ENCODE data around the gene ACKR2.

ACKR2 gene

GRCh38 chr3:42894698-42895579 is 85.7 kb downstream of the ACKR2 start:
- no peak for DNase-seq

GRCh38 chr3:42895580-42895868 is 86.3 kb downstream of the ACKR2 start:
- peak; percentile 61 for DNase-seq

GRCh38 chr3:42898896-42899675 is 89.8 kb downstream of the ACKR2 start:
- DNase-seq = no peak

DNA sequence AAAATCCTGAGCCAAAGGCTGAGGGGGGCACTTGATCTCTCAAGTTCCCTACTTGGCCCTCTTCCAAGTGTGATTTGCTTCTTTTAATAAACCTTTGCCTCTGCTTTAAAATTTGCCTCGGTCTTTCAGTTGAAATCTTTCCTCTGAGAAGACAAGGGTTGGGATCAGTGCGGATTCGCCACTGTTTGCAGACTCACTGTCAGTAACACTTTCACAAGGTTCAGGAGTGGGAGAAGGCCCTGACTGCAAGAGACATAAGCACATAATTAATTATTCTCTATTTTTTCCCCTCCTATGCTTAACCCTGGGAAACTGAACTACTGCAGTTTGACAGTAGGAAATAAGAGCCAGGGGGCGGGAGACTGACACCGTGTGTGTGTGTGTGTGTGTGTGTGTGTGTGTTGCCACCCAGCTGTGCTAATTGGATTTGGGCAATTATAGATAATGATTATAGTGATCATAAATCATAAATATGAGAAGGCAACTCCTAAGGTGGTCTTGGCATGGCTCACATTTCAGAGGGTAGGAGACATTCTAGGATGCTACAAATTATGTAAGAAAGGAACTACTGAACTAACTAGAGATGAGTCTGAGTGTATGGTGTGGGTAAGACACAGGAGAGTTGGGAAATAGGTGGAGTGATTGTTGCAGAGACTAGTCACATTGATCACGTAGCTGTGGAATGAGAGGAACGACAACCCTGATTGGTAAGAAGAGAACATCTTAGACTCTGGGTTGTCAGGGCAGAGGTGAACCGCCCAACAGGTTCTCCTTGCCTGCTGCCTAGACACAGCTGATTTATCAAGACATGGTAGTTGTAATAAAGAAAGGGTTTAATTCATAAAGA is 91.2 kb downstream of the ACKR2 start:
- DNase-seq = no peak

GRCh38 chr3:42901073-42901415 is 91.8 kb downstream of the ACKR2 start:
- DNase-seq = no peak

GRCh38 chr3:42902257-42902656 is 93.0 kb downstream of the ACKR2 start:
- DNase-seq = no peak

DNA sequence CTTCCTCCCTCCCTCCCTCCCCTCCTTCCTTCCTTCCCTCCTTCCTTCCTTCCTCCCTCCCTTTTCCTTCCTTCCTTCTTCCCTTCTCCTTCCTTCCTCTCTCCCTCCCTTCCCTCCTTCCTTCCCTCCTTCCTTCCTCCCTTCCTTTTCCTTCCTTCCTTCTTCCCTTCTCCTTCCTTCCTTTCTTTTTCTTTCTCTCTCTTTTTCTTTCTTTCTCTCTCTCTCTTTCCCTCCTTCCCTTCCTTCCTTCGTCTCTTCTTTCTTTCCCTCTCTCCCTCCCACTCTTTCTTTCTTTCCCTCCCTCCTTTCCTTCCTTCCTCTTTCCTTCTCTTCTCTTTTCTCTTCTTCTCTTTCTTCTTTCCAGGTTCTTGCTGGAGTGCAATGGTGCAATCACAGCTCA is 94.8 kb downstream of the ACKR2 start:
- no peak for DNase-seq

DNA sequence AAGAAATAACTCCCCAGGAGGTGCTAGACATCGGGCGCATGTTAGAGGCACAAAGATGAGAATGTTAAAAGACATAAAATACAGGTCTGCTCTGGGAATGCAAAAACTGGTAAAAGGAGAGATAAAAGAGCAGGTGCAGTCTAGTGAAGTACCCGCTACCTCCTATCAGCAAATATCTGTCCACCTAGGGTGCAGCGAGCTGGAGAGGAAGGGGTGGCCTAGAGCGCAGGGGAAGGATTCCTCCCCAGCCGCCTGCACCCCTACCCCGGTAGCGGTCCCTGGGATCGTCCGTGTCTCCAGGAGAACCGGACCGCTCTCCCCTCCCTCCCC is 96.5 kb downstream of the ACKR2 start:
- DNase-seq = no peak

DNA sequence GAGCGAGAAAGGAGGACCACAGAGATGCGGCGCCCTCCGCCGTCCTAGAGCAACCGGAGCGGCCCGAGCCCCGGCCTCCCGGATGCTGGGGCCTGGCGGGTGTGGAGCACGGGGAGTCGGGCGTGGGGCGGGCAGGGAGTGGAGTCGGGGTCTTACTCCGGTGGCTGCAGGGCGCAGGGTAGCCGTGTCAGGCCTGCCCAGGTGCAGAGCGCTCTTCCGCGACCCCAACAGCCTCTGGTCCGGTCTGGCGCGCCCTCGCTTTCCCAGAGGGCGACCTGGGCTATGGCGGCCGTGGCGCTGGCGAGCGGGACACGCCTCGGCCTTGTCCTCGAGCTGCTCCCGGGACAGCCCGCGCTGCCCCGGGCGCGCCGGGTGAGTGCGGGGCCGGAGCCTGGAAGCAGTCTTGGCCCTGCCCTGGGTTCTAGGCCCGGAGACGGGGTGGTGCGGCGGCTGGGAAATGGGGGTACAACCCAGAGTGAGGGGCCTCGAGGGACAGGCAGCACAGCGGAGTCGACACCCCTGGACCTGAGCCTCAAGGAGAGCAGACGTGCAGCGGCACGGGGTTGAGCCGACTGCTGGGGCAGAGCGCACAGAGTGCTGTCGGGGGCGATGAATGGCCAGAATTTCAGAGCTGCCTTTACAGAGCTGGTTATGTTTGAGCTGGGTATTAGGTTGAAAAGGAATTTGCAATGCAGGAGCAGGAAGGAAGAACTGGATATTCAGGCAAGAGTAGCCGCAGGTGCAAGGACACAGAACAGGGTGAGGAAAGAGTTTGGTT is 97.0 kb downstream of the ACKR2 start, which contains the start of gene ZNF662:
Gene ZNF662 (plus strand): TSS at position 73 of the 778 bp plus-strand sequence. CDS start 1,973 bp downstream, outside the sequence.
- DNase-seq = no peak

GRCh38 chr3:42906848-42907183 is 97.6 kb downstream of the ACKR2 start:
- no peak for DNase-seq

DNA sequence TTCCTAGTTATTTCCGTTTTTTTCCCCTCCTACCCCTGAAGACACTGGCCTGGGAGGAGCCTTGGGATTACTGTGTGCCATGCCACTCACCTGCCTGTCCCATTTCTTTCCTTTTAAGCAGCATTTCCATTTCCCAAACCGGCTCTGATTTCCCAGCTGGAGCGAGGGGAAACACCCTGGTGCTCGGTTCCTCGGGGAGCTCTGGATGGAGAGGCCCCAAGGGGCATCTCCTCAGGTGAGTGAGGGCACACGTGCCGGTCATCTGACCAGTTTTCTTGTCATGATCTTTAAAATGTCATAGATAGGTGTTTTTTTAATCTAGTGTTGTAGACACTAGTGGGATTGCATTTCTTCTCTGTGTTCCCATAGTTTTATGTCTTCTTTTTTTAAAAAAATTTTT is 99.4 kb downstream of the ACKR2 start:
- no peak for DNase-seq

DNA sequence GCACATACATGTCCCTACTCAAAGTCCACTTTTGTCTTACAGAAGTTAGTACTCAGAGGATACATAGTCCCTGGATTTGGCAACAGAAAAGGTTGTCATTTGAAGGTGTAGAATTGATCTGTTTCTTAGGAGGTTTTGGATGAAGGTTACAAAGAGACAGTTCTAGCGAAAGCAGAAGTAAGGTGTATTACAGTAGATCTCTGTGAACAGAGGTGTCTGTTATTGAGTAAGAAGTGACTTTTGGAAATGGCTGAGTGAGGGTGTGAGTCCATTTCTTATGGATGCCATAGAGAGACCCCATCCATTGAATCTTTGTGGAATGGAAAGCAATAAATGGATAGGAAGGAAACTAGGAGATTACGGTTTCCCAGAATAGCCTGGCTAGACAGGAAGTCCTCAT is 102.3 kb downstream of the ACKR2 start:
- DNase-seq = no peak

GRCh38 chr3:42914771-42915515 is 105.7 kb downstream of the ACKR2 start:
- DNase-seq = no peak
